GM18951 (cell line): ENCODE data around the gene KRTAP5-2.

Experiments
- POLR2A ChIP-seq: IDR thresholded peaks from 4 replicates; pipeline ENCODE4 v1.6.1; 2011; ENCODE audit warnings: mild to moderate bottlenecking; ENCODE audit not compliant: insufficient read length, insufficient read depth; ENCODE audit errors: extremely low read depth
- in situ Hi-C: fragments of 300-500 bp; cut with MboI; formaldehyde crosslinking; loops from one replicate; pipeline ENCODE4 v1.12.0; 2022; ENCODE audit warnings: low sequenced_read_pairs, mixed read lengths, inconsistent platforms; ENCODE audit not compliant: unreplicated experiment

Gene KRTAP5-2

DNA sequence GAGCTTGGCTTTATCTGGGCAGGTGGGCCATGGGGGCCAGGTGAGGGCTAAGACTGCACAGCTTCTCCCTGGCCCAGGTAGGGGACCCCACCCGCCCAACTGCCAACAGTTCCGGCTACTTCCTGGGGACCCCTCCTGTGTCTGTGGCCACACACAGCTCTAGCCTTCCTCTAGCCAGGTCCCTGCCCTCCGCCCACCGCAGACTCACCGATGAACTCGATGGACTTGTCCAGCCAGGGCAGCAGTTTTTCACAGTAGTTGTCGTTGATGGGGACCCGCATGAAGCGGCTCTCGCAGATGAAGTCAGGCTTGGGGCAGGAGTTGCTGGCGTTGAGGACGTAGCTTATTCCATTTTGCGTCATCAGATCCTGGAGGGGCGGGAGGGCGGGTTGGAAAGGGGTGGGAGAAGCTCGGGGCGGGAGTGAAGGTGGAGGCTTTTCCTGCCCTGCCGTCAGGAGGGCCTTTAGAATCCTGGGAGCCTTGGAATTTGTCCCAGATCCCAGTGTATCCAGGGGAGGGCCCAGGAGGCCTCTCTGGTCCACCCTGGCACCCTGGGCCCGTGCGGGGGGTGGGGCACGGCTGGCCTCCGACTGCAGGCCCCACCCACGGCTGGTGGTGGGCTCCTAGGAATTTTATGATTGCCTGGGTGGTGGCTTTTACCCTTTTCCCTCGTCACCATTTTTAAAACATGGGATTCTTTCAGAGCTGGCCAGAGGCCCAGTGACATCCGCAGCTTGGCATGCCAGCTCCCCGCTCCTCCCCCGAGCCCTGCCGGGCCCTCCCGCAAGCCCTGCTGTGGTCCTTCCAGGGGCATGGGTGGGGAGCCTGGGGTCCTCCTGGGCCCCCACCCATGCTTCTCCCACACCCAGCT is 40.0 kb downstream of the KRTAP5-2 start:
- in situ Hi-C loops, result no loop called here
- TF ChIP-seq POLR2A, result no peak

DNA sequence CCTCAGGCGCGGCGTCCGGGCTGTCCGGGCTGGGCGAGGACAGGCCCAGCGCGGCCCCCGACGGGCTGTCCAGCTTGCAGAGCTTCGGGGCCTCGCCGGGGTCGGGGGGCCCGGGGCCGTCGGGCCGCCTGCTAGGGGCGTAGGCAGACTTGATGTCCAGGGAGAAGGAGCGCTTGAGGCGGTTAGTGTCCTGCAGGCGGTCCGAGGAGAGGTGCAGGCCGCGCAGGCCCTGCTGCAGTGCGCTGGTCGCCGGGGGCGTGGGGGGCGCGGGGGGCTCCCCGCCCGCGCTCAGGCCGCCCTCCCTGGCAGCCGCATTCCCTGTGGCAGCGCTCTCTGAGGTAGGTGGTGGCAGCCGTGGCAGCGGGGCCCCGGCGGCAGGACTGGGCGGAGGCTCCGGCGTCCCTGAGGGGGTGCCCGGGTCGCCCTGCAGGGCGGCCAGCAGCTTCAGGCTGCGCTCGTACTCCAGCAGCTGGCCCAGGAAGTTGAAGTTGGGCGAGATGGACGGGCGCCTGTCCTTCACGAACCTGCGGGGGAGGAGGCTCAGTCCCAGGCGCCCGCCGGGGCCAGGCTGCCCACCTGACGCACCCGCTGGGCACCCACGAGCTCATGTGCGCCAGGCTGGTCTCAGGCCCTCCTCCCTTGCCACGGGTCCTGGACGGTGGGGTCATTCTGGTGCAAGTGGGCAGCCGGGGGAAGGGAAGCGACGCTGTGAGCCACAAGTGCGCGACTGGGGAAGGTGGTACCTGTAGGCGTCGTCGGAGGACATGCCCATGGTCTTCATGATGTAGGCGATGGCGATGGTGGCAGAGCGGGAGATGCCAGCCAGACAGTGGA is 40.8 kb downstream of the KRTAP5-2 start:
- no peak for TF ChIP-seq POLR2A
- in situ Hi-C loops, result no loop called here

DNA sequence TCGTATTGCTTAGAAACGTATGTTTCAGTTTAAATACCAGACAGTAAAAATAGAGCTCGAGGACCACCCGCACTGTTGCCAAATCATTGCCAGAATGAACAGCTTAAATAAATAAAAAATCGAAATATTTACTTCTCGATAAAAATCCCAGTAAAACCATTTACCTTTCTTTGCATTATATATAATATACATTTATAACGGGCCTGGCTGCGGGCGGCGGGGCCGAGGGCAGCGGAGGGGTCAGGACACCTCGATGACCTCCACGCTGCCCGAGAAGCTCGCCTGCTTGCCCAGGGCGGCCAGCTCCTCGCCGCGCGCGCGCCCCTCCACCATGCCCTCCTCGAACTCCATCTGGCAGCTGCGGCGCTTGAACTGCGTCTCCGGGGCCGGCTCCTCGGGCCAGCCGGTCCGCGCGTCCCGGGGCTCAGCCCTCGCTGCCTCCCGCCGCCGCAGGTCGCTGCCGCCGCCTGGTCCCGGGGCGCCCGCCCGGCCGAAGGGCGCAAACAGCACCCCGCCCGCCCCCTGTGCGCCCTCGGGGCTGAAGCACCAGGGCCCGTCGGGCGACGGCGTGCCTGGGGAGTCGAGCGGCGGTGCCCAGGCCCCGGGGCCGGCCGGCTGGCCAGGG is 41.7 kb downstream of the KRTAP5-2 start:
- in situ Hi-C loops, result no loop called here
- TF ChIP-seq POLR2A, result no peak

DNA sequence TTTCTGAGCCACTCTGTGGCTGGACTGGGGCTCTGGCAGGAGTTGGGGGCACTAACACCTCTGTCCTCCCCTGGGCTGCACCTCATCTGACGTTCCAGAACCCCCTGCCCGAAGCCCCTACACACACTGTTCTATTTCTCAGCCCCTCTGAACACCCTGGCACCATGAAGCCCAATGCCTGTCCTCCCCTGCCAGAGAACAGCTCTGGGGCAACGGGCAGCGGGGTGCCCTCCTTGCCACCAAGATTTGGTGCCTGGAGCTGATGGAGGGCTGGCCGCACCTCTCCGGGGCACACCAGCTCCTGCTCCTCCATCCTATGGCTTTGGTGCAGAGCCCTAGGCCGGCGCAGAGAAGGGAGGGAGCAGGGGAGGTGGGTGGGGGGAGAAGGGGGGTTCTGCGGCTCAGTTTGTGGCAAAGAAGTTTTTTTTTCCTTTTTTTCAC is 42.4 kb downstream of the KRTAP5-2 start:
- no peak for TF ChIP-seq POLR2A
- in situ Hi-C loops, result no loop called here

DNA sequence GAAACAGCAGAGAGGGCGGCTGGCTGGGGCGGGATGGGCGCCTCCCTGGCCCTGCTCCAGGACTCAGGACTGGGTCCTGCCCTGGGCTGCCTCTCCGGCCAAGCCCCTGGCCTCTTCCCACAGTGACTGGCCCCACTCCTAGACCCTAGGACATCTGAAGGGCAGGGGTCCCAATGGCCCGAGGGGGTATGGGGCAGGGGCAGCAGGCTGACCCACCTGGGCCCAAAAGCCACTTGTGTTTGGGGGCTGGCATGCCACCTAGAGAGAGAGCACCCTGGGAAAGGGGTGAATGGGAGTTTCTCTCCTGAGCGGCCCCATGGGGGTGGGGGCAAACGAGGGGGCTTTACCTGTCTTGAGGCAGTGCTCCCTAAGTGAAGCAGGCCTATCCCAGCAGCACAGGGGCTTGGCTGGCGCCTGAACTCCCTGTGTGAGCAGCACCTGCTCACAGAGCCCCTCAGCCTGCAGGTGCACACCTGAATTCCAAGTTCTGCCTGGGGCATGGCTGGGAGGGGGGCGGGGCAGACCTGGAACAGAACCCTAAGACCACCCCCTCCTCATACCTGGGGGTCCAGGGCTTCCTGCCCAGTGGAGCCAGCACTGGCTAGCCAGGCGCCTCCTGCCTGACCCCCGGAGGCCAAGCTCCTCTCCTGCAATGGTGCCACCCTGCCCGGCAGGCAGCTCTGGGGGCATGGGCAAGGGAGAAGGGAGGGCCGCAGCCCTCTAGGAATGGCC is 42.9 kb downstream of the KRTAP5-2 start:
- no peak for TF ChIP-seq POLR2A
- in situ Hi-C loops, result no loop called here

DNA sequence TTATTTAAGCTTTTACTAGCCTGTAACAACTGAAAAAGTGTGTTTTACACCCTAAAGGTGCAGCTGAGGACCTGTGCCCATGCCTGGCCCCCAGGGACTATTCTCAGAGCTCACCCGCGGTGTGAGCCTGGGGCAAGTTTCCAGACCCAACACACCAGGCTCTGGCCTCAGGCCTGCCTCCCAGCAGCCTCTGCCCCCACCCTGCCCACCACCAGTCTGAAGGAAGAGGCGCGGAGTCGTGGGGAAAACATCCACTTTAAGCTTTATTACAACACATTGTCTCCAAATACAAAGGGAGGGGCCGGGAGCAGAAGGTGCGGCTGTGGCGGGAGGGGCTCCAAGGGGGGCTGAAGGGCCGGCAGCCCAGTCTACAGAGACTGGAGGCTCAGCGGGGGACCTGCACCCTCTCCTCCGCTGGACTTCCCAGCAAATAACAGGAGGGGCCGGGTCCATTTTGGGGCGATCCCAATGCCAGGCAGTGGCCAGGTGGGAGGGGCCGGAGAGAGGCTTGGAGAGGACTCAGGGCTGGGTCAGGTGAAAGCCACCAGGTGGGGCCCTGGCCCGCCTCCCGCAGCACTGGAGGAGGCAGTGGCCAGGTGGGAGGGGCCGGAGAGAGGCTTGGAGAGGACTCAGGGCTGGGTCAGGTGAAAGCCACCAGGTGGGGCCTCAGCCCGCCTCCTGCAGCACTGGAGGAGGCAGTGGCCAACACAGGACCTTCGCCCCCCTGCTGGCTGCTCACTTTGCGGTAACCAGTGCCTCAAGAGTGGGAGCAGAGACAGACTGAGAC is 44.1 kb downstream of the KRTAP5-2 start:
- no peak for TF ChIP-seq POLR2A
- in situ Hi-C loops, result no loop called here

DNA sequence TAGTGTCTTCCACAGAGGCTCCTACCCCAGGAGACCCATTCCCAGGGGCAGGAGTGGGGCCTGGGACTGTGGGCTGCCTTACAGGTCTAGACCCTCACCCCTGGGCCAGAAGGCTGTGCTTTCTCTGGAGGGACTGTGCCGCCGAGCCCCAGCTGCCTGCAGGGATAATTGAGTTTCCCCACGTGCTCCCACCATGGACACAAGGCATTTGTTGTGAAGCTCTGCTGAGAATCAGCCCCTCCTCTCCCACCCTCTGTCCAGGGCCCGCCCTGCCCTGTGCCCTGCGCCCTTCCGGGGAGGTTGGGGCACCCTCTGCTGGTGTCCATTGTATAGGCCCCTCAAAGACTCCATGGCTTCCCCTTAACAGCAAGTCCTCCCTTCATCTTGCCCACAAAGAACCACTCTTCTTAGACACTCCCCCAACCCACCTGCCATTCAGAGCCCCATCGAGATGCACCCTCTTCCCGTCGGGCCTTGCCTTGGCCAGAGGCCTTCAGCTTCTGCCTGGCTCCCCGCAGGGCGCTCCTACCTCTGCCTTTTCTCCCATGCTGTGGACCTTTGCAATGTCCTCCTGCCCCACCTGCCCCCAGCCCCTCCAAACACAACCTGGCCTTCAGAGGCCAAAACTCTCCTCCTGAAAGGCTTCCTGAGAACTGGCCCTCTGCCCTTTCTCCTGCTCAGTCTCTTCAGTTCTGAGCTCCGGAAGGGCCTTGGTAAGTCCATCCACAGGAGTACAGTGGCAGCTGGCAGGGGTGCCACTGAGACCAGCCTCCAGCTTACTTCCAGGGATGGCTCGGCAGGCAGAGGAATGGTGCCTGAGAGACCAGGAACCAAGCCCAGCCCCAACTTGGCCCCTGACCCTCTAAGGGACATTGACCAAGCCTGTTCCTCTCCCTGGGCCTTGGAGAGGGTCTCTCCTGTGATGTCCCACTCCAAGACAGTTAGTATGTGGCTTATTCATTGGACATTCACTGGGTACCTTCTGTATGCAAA is 48.5 kb downstream of the KRTAP5-2 start:
- in situ Hi-C loops, result no loop called here
- no peak for TF ChIP-seq POLR2A

DNA sequence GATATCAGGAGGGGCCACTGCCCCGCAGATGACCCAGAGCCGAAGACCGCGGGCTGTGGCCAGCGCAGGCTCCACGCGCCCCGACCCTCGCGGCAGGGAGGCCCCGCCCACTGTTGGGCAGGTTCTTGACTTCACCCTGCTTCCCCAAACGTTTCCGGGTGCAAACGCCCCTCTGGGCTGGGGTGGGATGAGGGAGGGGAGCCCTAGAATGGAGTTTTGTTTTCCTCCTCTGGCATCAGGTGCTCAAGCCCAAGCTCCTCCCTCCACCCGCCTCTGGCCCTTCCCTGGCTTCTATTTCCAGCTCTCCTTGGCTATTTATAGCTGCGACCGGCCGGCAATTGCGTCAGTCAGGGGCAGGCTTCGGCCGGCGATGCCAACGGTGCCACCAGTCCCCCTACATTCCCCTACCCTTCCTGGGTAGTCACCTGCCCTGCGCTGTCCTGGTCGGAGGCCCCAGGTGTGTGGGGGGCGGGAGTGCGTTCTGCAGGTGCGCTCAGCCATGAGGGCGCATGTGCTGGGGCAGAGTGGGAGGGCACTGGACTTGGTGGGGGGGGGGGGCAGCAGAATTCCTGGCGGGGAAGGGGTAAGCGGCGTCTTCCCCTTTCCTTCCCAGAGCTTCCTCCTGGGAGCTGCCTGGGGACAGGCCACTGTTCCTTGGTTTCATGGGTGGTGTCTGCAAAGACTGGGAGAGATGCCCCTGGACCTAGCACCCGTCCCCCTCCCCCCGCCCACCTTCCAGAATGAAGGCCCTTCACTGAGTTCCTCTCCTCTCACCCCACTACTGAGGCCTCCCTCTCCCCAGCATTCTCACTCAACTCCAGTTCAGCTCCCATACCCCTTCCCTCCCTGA is 49.6 kb downstream of the KRTAP5-2 start:
- no peak for TF ChIP-seq POLR2A
- in situ Hi-C loops, result no loop called here

DNA sequence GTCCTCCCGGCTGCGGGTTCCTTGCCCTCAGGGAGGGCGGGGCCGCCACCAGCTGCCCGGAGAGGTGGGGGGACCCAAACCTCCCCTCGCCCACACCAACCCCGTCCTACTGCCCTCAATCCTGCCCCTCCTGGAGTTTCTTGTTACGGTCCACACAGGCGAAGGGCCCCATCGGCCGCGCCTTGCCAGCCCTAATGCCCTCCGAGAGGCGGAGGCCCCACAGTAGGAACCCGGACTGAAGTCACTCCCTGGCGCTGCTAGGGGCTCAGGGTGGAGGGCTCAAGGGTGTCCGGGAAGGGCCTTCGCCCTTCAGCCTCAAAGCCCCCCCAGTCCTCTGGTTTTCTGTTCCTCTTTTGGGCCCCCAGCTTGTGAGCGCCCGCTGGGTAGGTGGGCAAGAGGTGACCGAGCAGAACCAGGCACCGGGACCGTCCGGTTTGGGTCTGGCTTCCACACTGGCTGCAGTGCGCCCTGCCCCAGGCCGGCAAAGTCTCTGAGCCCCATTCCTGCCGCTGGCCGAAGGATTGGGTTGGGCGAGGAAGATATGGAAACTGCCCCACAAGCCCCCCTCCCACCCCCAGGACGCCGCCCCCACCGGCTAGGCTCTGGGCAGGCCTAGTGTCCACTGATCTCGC is 50.5 kb downstream of the KRTAP5-2 start:
- in situ Hi-C loops, result no loop called here
- no peak for TF ChIP-seq POLR2A
